MM.1S (cell line): ENCODE results near the gene NCEH1.

ENCODE experiments used
- DNase-seq: peaks from one replicate; pipeline ENCODE4 v3.0.0-alpha.2; 2015
- H2AFZ ChIP-seq: fragments of 300-600 bp; sonication (generic); 2 replicates; pipeline ENCODE4 v1.6.0; 2016; ENCODE audit warnings: antibody characterized with exemption, low read length
- H3F3A ChIP-seq: fragments of 300-600 bp; sonication (generic); 2 replicates; pipeline ENCODE4 v1.6.1; 2016; ENCODE audit warnings: mild to moderate bottlenecking, antibody characterized with exemption, low read length, moderate library complexity, mixed read lengths; ENCODE audit not compliant: insufficient read depth
- H3K27ac ChIP-seq: fragments of 300-600 bp; sonication (generic); 2 replicates; pipeline ENCODE4 v1.5.1; 2016; ENCODE audit warnings: mild to moderate bottlenecking, low read length
- H3K27me3 ChIP-seq: fragments of 300-600 bp; sonication (generic); replicated peaks from 2 replicates; pipeline ENCODE4 v1.6.0; 2016; ENCODE audit warnings: low read length; ENCODE audit not compliant: insufficient read depth
- H3K36me3 ChIP-seq: fragments of 300-600 bp; sonication (generic); replicated peaks from 2 replicates; pipeline ENCODE4 v1.6.1; 2016; ENCODE audit warnings: mild to moderate bottlenecking, low read length, mixed read lengths; ENCODE audit not compliant: insufficient read depth
- H3K4me1 ChIP-seq: fragments of 300-600 bp; sonication (generic); 2 replicates; pipeline ENCODE4 v1.6.1; 2016; ENCODE audit warnings: low read length, mixed read lengths
- H3K4me2 ChIP-seq: fragments of 300-600 bp; sonication (generic); 2 replicates; pipeline ENCODE4 v1.6.0; 2016; ENCODE audit warnings: low read depth, low read length
- H3K4me3 ChIP-seq: fragments of 300-600 bp; sonication (generic); 2 replicates; pipeline ENCODE4 v1.5.1; 2016; ENCODE audit warnings: low read length, mixed read lengths
- H3K79me2 ChIP-seq: fragments of 300-600 bp; sonication (generic); 2 replicates; pipeline ENCODE4 v1.6.1; 2016; ENCODE audit warnings: mixed run types, low read length, mixed read lengths
- H3K9ac ChIP-seq: fragments of 300-600 bp; sonication (generic); 2 replicates; pipeline ENCODE4 v1.6.1; 2016; ENCODE audit warnings: low read length, mixed read lengths
- H3K9me2 ChIP-seq: fragments of 300-600 bp; sonication (generic); replicated peaks from 2 replicates; pipeline ENCODE4 v1.6.1; 2016; ENCODE audit warnings: mild to moderate bottlenecking, low read length, mixed read lengths; ENCODE audit not compliant: insufficient read depth
- H3K9me3 ChIP-seq: fragments of 300-600 bp; sonication (generic); replicated peaks from 2 replicates; pipeline ENCODE4 v1.6.1; 2016; ENCODE audit warnings: mild to moderate bottlenecking, low read length, mixed read lengths; ENCODE audit not compliant: insufficient read depth
- H4K20me1 ChIP-seq: fragments of 300-600 bp; sonication (generic); 2 replicates; pipeline ENCODE4 v1.6.1; 2016; ENCODE audit warnings: mild to moderate bottlenecking, low read length, moderate library complexity, mixed read lengths; ENCODE audit not compliant: insufficient read depth
- EZH2 ChIP-seq: fragments of 300-600 bp; sonication (generic); optimal IDR thresholded peaks from 2 replicates; pipeline ENCODE3; 2017; ENCODE audit warnings: low read depth, mild to moderate bottlenecking, antibody characterized with exemption, low read length, mixed read lengths
- EZH2phosphoT487 ChIP-seq: fragments of 300-600 bp; sonication (generic); IDR thresholded peaks from 2 replicates; pipeline ENCODE4 v1.6.1; 2018; ENCODE audit warnings: antibody characterized with exemption, low read length
- TF ChIP-seq, protein P1 (sequence below): fragments of 300-600 bp; sonication (generic); IDR thresholded peaks from 2 replicates; pipeline ENCODE4 v1.5.1; 2016; ENCODE audit warnings: antibody characterized with exemption, low read length, mixed read lengths

The NCEH1 gene

DNA sequence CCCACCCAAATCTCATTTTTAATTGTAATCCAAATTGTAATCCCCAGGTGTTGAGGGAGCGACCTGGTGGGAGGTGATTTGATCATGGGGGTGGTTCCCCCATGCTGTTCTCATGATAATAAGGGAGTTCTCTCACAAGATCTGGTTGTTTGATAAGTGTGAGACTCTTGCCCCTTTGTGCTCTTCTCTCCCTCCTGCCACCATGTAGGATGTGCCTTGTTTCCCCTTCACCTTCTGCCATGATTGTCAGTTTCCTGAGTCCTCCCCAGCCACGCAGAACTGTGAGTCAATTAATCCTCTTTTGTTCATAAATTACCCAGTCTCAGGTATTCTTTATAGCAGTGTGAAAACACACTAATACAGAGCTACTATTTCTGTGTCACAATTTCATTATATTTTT, 88.7 kb downstream of the NCEH1 start:
- no peak overlapping the region for H3K27ac ChIP-seq
- no peak overlapping the region for H2AFZ ChIP-seq
- no peaks in the 10 kb centered on the region for H3K27me3 ChIP-seq
- no peaks in the 10 kb centered on the region for H3K4me1 ChIP-seq
- TF ChIP-seq EZH2 (no peak), EZH2phosphoT487 (no peak)
- TF ChIP-seq, protein P1, sequence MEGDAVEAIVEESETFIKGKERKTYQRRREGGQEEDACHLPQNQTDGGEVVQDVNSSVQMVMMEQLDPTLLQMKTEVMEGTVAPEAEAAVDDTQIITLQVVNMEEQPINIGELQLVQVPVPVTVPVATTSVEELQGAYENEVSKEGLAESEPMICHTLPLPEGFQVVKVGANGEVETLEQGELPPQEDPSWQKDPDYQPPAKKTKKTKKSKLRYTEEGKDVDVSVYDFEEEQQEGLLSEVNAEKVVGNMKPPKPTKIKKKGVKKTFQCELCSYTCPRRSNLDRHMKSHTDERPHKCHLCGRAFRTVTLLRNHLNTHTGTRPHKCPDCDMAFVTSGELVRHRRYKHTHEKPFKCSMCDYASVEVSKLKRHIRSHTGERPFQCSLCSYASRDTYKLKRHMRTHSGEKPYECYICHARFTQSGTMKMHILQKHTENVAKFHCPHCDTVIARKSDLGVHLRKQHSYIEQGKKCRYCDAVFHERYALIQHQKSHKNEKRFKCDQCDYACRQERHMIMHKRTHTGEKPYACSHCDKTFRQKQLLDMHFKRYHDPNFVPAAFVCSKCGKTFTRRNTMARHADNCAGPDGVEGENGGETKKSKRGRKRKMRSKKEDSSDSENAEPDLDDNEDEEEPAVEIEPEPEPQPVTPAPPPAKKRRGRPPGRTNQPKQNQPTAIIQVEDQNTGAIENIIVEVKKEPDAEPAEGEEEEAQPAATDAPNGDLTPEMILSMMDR = no peak
- H3K4me2 ChIP-seq = no peak overlapping the region
- H3K4me3 ChIP-seq = no peak overlapping the region
- H3K9me3 ChIP-seq = no peaks in the 10 kb centered on the region
- H3K79me2 ChIP-seq = no peaks in the 10 kb centered on the region
- no peaks in the 10 kb centered on the region for H4K20me1 ChIP-seq
- no peak overlapping the region for H3K9ac ChIP-seq
- H3K36me3 ChIP-seq = no peaks in the 10 kb centered on the region
- H3K9me2 ChIP-seq = no peaks in the 10 kb centered on the region
- no peak for DNase-seq
- no peaks in the 10 kb centered on the region for H3F3A ChIP-seq

DNA sequence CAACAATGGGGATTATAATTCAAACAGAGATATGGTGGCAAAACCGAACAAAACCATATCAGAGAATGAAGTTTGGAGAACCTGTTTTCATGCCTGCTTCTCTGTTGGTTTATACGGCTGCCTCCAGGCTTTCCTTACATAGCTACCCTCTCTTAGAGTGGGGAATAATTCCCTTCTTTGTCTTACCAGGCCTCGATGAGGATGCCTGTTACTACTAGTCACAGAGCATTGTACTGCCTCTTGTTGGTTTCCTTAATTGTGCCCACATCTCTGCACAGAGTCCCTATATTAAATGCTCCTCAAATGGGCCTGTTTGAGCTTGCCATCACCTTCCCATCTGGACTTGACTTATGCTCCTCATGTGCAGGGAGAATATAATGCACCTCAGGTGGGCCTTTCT, 92.9 kb downstream of the NCEH1 start:
- Histone ChIP-seq H3K4me1 (peaks cover 7% of the 10 kb centered on the region), H3K9me2 (no peaks in the 10 kb centered on the region), H3K9me3 (no peaks in the 10 kb centered on the region), H3K4me3 (no peak overlapping the region), H2AFZ (no peak overlapping the region), H3K27me3 (no peaks in the 10 kb centered on the region), H3K27ac (no peak overlapping the region), H3K9ac (no peak overlapping the region), H3K4me2 (no peak overlapping the region), H3F3A (no peaks in the 10 kb centered on the region), H3K36me3 (no peaks in the 10 kb centered on the region), H3K79me2 (no peaks in the 10 kb centered on the region), H4K20me1 (no peaks in the 10 kb centered on the region)
- TF ChIP-seq EZH2 = no peak
- no peak for TF ChIP-seq EZH2phosphoT487
- TF ChIP-seq, protein P1 = no peak
- DNase-seq = no peak

DNA sequence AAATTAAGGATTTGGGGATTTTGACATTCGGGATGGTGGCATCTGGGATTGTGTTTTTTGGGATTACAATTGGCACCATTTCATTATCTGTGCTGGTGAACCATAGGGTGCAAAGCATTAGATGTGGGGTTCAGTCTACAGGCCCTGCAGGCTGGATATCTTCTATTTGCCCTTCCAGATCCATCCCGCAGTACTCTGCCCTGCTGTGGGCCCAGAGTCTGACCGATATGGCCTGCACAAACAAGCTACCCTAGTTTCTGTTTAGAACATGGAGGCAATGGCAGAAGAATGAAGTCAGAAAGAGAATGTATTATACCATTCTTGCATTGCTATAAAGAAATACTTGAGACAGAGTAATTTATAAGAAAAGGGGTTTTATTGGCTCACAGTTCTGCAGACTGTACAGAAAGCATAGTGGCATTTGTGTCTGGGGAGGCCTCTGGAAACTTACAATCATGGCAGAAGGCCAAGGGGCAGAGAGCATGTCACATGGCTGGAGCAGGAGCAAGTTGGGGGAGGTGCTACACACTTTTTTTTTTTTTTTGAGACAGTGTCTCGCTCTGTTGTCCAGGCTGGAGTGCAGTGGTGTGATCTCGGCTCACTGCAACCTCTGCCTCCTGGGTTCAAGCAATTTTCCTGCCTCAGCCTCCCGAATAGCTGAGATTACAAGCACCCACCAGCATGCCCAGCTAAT, 93.7 kb downstream of the NCEH1 start:
- no peak for DNase-seq
- Histone ChIP-seq H3K9me3 (no peaks in the 10 kb centered on the region), H3K27ac (no peak overlapping the region), H4K20me1 (no peaks in the 10 kb centered on the region), H3K9me2 (no peaks in the 10 kb centered on the region), H2AFZ (no peak overlapping the region), H3K27me3 (no peaks in the 10 kb centered on the region), H3K79me2 (no peaks in the 10 kb centered on the region), H3K4me1 (peaks cover 7% of the 10 kb centered on the region), H3K4me3 (no peak overlapping the region), H3K36me3 (no peaks in the 10 kb centered on the region), H3K9ac (no peak overlapping the region), H3K4me2 (no peak overlapping the region), H3F3A (no peaks in the 10 kb centered on the region)
- TF ChIP-seq, protein P1 = no peak
- TF ChIP-seq EZH2 = no peak
- TF ChIP-seq EZH2phosphoT487 = no peak
